Measurements from ENCODE around the gene RAC3. TPM values are rescaled to one million over a fixed set of nuclear protein-coding genes. Genes with fewer than 3 reads are reported as not detected.

The RAC3 gene
- polyA plus RNA-seq, 1 donor (not counting 4 experiments of a cell fraction or from before 2014, with no cell fraction given) = 12.3 TPM

DNA sequence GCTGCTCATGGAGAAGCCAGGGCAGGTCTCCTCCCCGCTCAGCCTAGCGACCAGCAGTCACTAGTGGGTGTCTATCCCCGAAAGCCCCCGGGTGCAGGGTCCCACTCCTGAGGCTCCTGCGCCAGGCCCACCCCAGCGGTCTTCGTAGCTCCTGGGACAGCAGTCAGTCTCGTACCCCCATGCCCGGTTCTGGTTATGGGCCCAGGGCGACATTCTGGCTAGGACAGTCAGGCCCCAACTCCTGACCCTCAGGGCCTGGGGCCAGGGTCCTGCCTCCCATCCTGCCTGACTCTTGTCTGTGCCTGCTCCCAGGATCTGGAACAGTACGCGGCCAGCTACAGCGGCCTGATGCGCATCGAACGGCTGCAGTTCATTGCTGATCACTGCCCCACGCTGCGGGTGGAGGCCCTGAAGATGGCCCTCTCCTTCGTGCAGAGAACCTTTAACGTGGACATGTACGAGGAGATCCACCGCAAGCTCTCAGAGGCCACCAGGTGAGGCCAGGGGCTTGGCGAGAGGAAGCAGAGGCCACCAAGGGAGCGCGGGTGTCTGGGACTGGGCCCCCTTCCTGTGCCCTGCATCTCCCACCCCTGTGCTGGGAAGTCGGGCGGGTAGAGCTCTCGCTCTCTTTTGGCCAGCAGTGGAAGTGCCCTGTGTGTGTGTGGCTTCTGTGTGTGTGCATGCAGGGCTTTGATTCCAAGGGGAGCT is 22.2 kb downstream of the RAC3 start:
- H3K9ac ChIP-seq (ENCODE audit: control insufficient read depth, extremely low read depth, insufficient read depth, low read length) = no peak overlapping the region
- no peaks in the 10 kb centered on the region for H4K20me1 ChIP-seq (ENCODE audit: control insufficient read depth, extremely low read depth, insufficient read depth, low read length)
- peaks cover 24 to 30% of the 10 kb centered on the region in 2 experiments for H3K36me3 ChIP-seq (ENCODE audit: control insufficient read depth in 2 of 2, extremely low read depth in 1 of 2, insufficient read depth in 2 of 2, low read length in 2 of 2)
- dilution Hi-C loops (cut with MboI; ENCODE audit: extremely low pct_ligation_motif_present, low sequenced_read_pairs) = no loop called here
- no peak overlapping the region for H3K4me3 ChIP-seq (ENCODE audit: control insufficient read depth in 2 of 3, extremely low read depth in 1 of 3, insufficient read depth in 2 of 3, low read depth in 1 of 3, low read length in 3 of 3)
- FAIRE-seq = no peak
- no peak overlapping the region for H3K4me2 ChIP-seq (ENCODE audit: control insufficient read depth, extremely low read depth, insufficient read depth, low read depth, low read length)
- no peak overlapping the region for H3K27ac ChIP-seq (ENCODE audit: control insufficient read depth, insufficient read depth, low read length)
- no peak for DNase-seq (ENCODE audit: low read depth, low spot score)
- H3K79me2 ChIP-seq (ENCODE audit: control insufficient read depth, insufficient read depth, low read length) = peaks cover 25% of the 10 kb centered on the region
- no peak overlapping the region for H2AFZ ChIP-seq (ENCODE audit: control insufficient read depth, low read length)
- no peak for TF ChIP-seq EZH2 (IDR thresholded peaks at IDR 0.05; ENCODE audit: low read length)
- TF ChIP-seq, protein P1, sequence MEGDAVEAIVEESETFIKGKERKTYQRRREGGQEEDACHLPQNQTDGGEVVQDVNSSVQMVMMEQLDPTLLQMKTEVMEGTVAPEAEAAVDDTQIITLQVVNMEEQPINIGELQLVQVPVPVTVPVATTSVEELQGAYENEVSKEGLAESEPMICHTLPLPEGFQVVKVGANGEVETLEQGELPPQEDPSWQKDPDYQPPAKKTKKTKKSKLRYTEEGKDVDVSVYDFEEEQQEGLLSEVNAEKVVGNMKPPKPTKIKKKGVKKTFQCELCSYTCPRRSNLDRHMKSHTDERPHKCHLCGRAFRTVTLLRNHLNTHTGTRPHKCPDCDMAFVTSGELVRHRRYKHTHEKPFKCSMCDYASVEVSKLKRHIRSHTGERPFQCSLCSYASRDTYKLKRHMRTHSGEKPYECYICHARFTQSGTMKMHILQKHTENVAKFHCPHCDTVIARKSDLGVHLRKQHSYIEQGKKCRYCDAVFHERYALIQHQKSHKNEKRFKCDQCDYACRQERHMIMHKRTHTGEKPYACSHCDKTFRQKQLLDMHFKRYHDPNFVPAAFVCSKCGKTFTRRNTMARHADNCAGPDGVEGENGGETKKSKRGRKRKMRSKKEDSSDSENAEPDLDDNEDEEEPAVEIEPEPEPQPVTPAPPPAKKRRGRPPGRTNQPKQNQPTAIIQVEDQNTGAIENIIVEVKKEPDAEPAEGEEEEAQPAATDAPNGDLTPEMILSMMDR (optimal IDR thresholded peaks at IDR 0.05 in 1 of 3, IDR thresholded peaks at IDR 0.05 in 1 of 3, conservative IDR thresholded peaks at IDR 0.05 in 1 of 3; ENCODE audit: extremely low read depth in 1 of 3, insufficient read depth in 2 of 3, low read length in 3 of 3) = no peak
- no peaks in the 10 kb centered on the region for H3K9me3 ChIP-seq (ENCODE audit: control insufficient read depth, low read depth, low read length)
- H3K27me3 ChIP-seq (ENCODE audit: control insufficient read depth, extremely low read depth, insufficient read depth, low read length) = no peaks in the 10 kb centered on the region
- peaks cover 11% of the 10 kb centered on the region for H3K4me1 ChIP-seq (ENCODE audit: control insufficient read depth, extremely low read depth, insufficient read depth, low read length)
- no peaks in the 10 kb centered on the region for H3K9me1 ChIP-seq (ENCODE audit: control insufficient read depth, extremely low read depth, insufficient read depth, low read length)

DNA sequence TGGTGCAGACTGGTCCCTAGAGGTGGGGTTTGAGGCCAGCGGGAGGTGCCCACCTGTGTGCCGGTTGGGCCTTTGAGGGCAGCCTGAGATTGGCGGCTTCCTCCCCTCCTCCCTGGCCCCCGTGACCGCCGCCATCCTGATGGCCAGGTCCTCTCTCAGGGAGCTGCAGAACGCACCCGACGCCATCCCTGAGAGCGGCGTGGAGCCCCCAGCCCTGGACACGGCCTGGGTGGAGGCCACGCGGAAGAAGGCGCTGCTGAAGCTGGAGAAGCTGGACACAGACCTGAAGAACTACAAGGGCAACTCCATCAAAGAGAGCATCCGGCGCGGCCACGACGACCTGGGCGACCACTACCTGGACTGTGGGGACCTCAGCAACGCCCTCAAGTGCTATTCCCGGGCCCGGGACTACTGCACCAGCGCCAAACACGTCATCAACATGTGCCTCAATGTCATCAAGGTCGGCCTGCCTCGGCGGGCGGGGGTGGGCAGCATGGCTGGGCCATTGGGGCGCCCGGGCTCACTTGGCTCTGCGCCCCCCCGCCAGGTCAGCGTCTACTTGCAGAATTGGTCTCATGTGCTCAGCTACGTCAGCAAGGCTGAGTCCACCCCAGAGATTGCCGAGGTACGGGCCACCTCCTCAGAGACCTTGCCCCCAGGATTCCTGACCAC is 23.0 kb downstream of the RAC3 start:
- FAIRE-seq (no peak), DNase-seq (ENCODE audit: low read depth, low spot score) (no peak)
- H3K79me2 ChIP-seq (ENCODE audit: control insufficient read depth, insufficient read depth, low read length) = peaks cover 25% of the 10 kb centered on the region
- dilution Hi-C loops (cut with MboI; ENCODE audit: extremely low pct_ligation_motif_present, low sequenced_read_pairs) = no loop called here
- TF ChIP-seq EZH2 (IDR thresholded peaks at IDR 0.05; ENCODE audit: low read length) = no peak
- TF ChIP-seq, protein P1 (optimal IDR thresholded peaks at IDR 0.05 in 1 of 3, IDR thresholded peaks at IDR 0.05 in 1 of 3, conservative IDR thresholded peaks at IDR 0.05 in 1 of 3; ENCODE audit: extremely low read depth in 1 of 3, insufficient read depth in 2 of 3, low read length in 3 of 3) = no peak
- H3K27ac ChIP-seq (ENCODE audit: control insufficient read depth, insufficient read depth, low read length) = no peak overlapping the region
- H3K36me3 ChIP-seq (ENCODE audit: control insufficient read depth in 2 of 2, extremely low read depth in 1 of 2, insufficient read depth in 2 of 2, low read length in 2 of 2) = peaks cover 24 to 33% of the 10 kb centered on the region in 2 experiments
- H3K4me1 ChIP-seq (ENCODE audit: control insufficient read depth, extremely low read depth, insufficient read depth, low read length) = peaks cover 11% of the 10 kb centered on the region
- H3K9ac ChIP-seq (ENCODE audit: control insufficient read depth, extremely low read depth, insufficient read depth, low read length) = no peak overlapping the region
- H3K27me3 ChIP-seq (ENCODE audit: control insufficient read depth, extremely low read depth, insufficient read depth, low read length) = no peaks in the 10 kb centered on the region
- H3K9me1 ChIP-seq (ENCODE audit: control insufficient read depth, extremely low read depth, insufficient read depth, low read length) = no peaks in the 10 kb centered on the region
- H4K20me1 ChIP-seq (ENCODE audit: control insufficient read depth, extremely low read depth, insufficient read depth, low read length) = no peaks in the 10 kb centered on the region
- H3K9me3 ChIP-seq (ENCODE audit: control insufficient read depth, low read depth, low read length) = no peaks in the 10 kb centered on the region
- H2AFZ ChIP-seq (ENCODE audit: control insufficient read depth, low read length) = no peak overlapping the region
- no peak overlapping the region for H3K4me2 ChIP-seq (ENCODE audit: control insufficient read depth, extremely low read depth, insufficient read depth, low read depth, low read length)
- H3K4me3 ChIP-seq (ENCODE audit: control insufficient read depth in 2 of 3, extremely low read depth in 1 of 3, insufficient read depth in 2 of 3, low read depth in 1 of 3, low read length in 3 of 3) = no peak overlapping the region
